Karpas-422 (cell line): Measurements from ENCODE around the gene RPL6. TPM values are rescaled to one million over a fixed set of nuclear protein-coding genes. Genes with fewer than 3 reads are reported as not detected.
"Not testable (repeated sequence)": the region's sequence is repeated elsewhere in the genome, so short reads cannot be mapped to it uniquely, and the experiment has no call there.

Experiments
- DNase-seq: peaks from one replicate; pipeline ENCODE4 v3.0.0-alpha.2; 2015
- H2AFZ ChIP-seq: fragments of 200-600 bp; sonication (generic); 2 replicates; pipeline ENCODE4 v1.6.1; 2014; ENCODE audit warnings: antibody characterized with exemption, low read length, mixed read lengths
- H3K27ac ChIP-seq: fragments of 200-600 bp; sonication (generic); 2 replicates; pipeline ENCODE4 v1.5.1; 2014; ENCODE audit warnings: mild to moderate bottlenecking, low read length, moderate library complexity
- H3K27me3 ChIP-seq: fragments of 200-600 bp; sonication (generic); 2 replicates; pipeline ENCODE4 v1.6.1; 2014; ENCODE audit warnings: low read length, mixed read lengths
- H3K36me3 ChIP-seq: fragments of 200-600 bp; sonication (generic); 2 replicates; pipeline ENCODE4 v1.6.1; 2014; ENCODE audit warnings: low read length, mixed read lengths; ENCODE audit not compliant: insufficient read depth
- H3K4me1 ChIP-seq: fragments of 200-600 bp; sonication (generic); 2 replicates; pipeline ENCODE4 v1.6.1; 2014; ENCODE audit warnings: mild to moderate bottlenecking, low read length, mixed read lengths
- H3K4me2 ChIP-seq: fragments of 200-600 bp; sonication (generic); 2 replicates; pipeline ENCODE4 v1.6.1; 2014; ENCODE audit warnings: low read length, low read depth, mild to moderate bottlenecking; ENCODE audit not compliant: poor library complexity, severe bottlenecking
- H3K4me3 ChIP-seq: fragments of 200-600 bp; sonication (generic); 2 replicates; pipeline ENCODE4 v1.5.1; 2014; ENCODE audit warnings: mild to moderate bottlenecking, antibody characterized with exemption, low read length, mixed read lengths
- H3K79me2 ChIP-seq: fragments of 200-600 bp; sonication (generic); 2 replicates; pipeline ENCODE4 v1.6.1; 2014; ENCODE audit warnings: mild to moderate bottlenecking, low read length, mixed read lengths
- H3K9ac ChIP-seq: fragments of 200-600 bp; sonication (generic); 2 replicates; pipeline ENCODE4 v1.6.0; 2014; ENCODE audit warnings: low read length
- H3K9me2 ChIP-seq: fragments of 200-600 bp; sonication (generic), shearing (Covaris generic); replicated peaks from 2 replicates; pipeline ENCODE4 v1.6.0; 2014; ENCODE audit warnings: mild to moderate bottlenecking, low read length, moderate library complexity; ENCODE audit not compliant: insufficient read depth
- H3K9me3 ChIP-seq: fragments of 300-700, 200-600 bp; sonication (generic); 2 replicates; pipeline ENCODE4 v1.6.1; 2014; ENCODE audit warnings: low read length, mixed read lengths
- H4K20me1 ChIP-seq: fragments of 200-600 bp; sonication (generic); 2 replicates; pipeline ENCODE4 v1.6.1; 2014; ENCODE audit warnings: mild to moderate bottlenecking, antibody characterized with exemption, low read length, low read depth; ENCODE audit not compliant: insufficient read depth
- total RNA-seq: library from RNA; depleted of rRNA; stranded (reverse); fragments of >200 nt; shearing (Covaris generic); gene quantifications from 2 replicates; pipeline ENCODE4 v1.2.3, GENCODE V29; 2014; ENCODE audit warnings: low replicate concordance; rRNA removed

Gene RPL6
- total RNA-seq, result 2,259 and 2,811 TPM in 2 replicates

- Histone ChIP-seq H3K4me1 (peaks cover 25% of the 10 kb centered on the region), H3K27me3 (no peaks in the 10 kb centered on the region), H4K20me1 (peaks cover 22% of the 10 kb centered on the region), H3K9me3 (no peaks in the 10 kb centered on the region), H3K79me2 (peaks cover 18% of the 10 kb centered on the region), H3K9me2 (no peaks in the 10 kb centered on the region), H3K36me3 (peaks cover 36% of the 10 kb centered on the region), H3K4me2 (peak within 1 kb of the TSS; percentile 100), H3K9ac (peak within 1 kb of the TSS; percentile 90), H2AFZ (peak within 1 kb of the TSS; percentile 72; the same call in 1 of the 2 replicates), H3K4me3 (peak within 1 kb of the TSS; percentile 97), H3K27ac (peak within 1 kb of the TSS; percentile 94)
- DNase-seq, result peak; percentile 96
These were observed at the start of gene RPL6 for GRCh38 chr12:112409064-112409905. RPL6 (minus strand) TSS chr12:112409605; CDS start chr12:112408656, 949 bp downstream.

GRCh38 chr12:112458751-112459150 lies 49.3 kb upstream of the RPL6 start:
- H3K9me2 ChIP-seq, result no peaks in the 10 kb centered on the region

GRCh38 chr12:112458330-112458729 lies 48.9 kb upstream of the RPL6 start:
- Histone ChIP-seq H3K9me3 (no peaks in the 10 kb centered on the region), H4K20me1 (no peaks in the 10 kb centered on the region), H3K27ac (no peak overlapping the region), H3K36me3 (peaks cover 27% of the 10 kb centered on the region), H3K9ac (no peak overlapping the region), H2AFZ (no peak overlapping the region), H3K4me1 (no peaks in the 10 kb centered on the region), H3K4me2 (no peak overlapping the region), H3K27me3 (no peaks in the 10 kb centered on the region), H3K79me2 (peaks cover 8% of the 10 kb centered on the region), H3K4me3 (no peak overlapping the region), H3K9me2 (no peaks in the 10 kb centered on the region)
- DNase-seq, result no peak

More at GRCh38 chr12:112458751-112459150, 49.3 kb upstream of the RPL6 start:
- Histone ChIP-seq H3K4me1 (no peaks in the 10 kb centered on the region), H2AFZ (no peak overlapping the region), H3K79me2 (peaks cover 12% of the 10 kb centered on the region), H3K4me3 (no peak overlapping the region), H3K27me3 (no peaks in the 10 kb centered on the region), H3K27ac (no peak overlapping the region), H3K4me2 (no peak overlapping the region), H4K20me1 (no peaks in the 10 kb centered on the region), H3K36me3 (peaks cover 28% of the 10 kb centered on the region), H3K9me3 (no peaks in the 10 kb centered on the region), H3K9ac (no peak overlapping the region)
- DNase-seq, result no peak

- H3K4me1 ChIP-seq, H3K4me3 ChIP-seq, H3K79me2 ChIP-seq, H3K27ac ChIP-seq, H4K20me1 ChIP-seq, DNase-seq, H3K9me3 ChIP-seq, H2AFZ ChIP-seq, H3K9ac ChIP-seq, H3K27me3 ChIP-seq, H3K9me2 ChIP-seq, H3K4me2 ChIP-seq: not testable (repeated sequence)
- peaks cover 25% of the 10 kb centered on the region for H3K36me3 ChIP-seq
These were observed 47.7 kb upstream of the RPL6 start for GRCh38 chr12:112457142-112457541.

- H4K20me1 ChIP-seq, result no peaks in the 10 kb centered on the region
- H3K4me2 ChIP-seq, result no peak overlapping the region
- no peak overlapping the region for H3K27ac ChIP-seq
- H3K4me1 ChIP-seq, result no peaks in the 10 kb centered on the region
- H3K4me3 ChIP-seq, result no peak overlapping the region
- peaks cover 24% of the 10 kb centered on the region; the same call in 1 of the 2 replicates for H3K36me3 ChIP-seq
- no peaks in the 10 kb centered on the region for H3K9me3 ChIP-seq
- H2AFZ ChIP-seq, result no peak overlapping the region
- no peaks in the 10 kb centered on the region for H3K27me3 ChIP-seq
- DNase-seq, result no peak
- H3K9ac ChIP-seq, result no peak overlapping the region
- H3K9me2 ChIP-seq, result no peaks in the 10 kb centered on the region
- peaks cover 6% of the 10 kb centered on the region; the same call in 1 of the 2 replicates for H3K79me2 ChIP-seq
These were observed 46.6 kb upstream of the RPL6 start for GRCh38 chr12:112456029-112456428.

GRCh38 chr12:112450725-112451124 lies 41.3 kb upstream of the RPL6 start:
- H3K4me2 ChIP-seq, result no peak overlapping the region
- no peaks in the 10 kb centered on the region for H3K4me1 ChIP-seq
- no peak overlapping the region for H3K4me3 ChIP-seq
- H3K9ac ChIP-seq, result no peak overlapping the region
- H3K27me3 ChIP-seq, result no peaks in the 10 kb centered on the region
- H3K36me3 ChIP-seq, result peaks cover 23% of the 10 kb centered on the region; the same call in 1 of the 2 replicates
- H3K79me2 ChIP-seq, result peaks cover 15% of the 10 kb centered on the region
- DNase-seq, result no peak
- no peaks in the 10 kb centered on the region for H4K20me1 ChIP-seq
- H3K27ac ChIP-seq, result no peak overlapping the region
- H3K9me2 ChIP-seq, result no peaks in the 10 kb centered on the region
- H2AFZ ChIP-seq, result no peak overlapping the region
- H3K9me3 ChIP-seq, result no peaks in the 10 kb centered on the region

- not testable (repeated sequence) for H2AFZ ChIP-seq, H4K20me1 ChIP-seq, H3K27ac ChIP-seq, H3K9ac ChIP-seq, H3K4me3 ChIP-seq, H3K9me3 ChIP-seq, H3K27me3 ChIP-seq, H3K4me1 ChIP-seq, DNase-seq, H3K9me2 ChIP-seq, H3K4me2 ChIP-seq
- Histone ChIP-seq H3K36me3 (peaks cover 15% of the 10 kb centered on the region; the same call in 1 of the 2 replicates), H3K79me2 (peaks cover 33% of the 10 kb centered on the region)
These were observed 38.8 kb upstream of the RPL6 start for GRCh38 chr12:112448165-112448564.

GRCh38 chr12:112447106-112447505 lies 37.7 kb upstream of the RPL6 start:
- H3K4me2 ChIP-seq, result no peak overlapping the region
- H3K9me2 ChIP-seq, result no peaks in the 10 kb centered on the region
- no peak overlapping the region for H3K27ac ChIP-seq
- peaks cover 35% of the 10 kb centered on the region for H3K79me2 ChIP-seq
- no peak overlapping the region for H3K4me3 ChIP-seq
- H3K4me1 ChIP-seq, result peaks cover 4% of the 10 kb centered on the region
- DNase-seq, result no peak
- H2AFZ ChIP-seq, result no peak overlapping the region
- no peaks in the 10 kb centered on the region for H3K27me3 ChIP-seq
- peaks cover 15% of the 10 kb centered on the region; the same call in 1 of the 2 replicates for H3K36me3 ChIP-seq
- no peaks in the 10 kb centered on the region for H4K20me1 ChIP-seq
- no peaks in the 10 kb centered on the region for H3K9me3 ChIP-seq
- H3K9ac ChIP-seq, result no peak overlapping the region
